A549 (cell line): ENCODE measurements around the gene PVALEF. TPM values are rescaled to one million over a fixed set of nuclear protein-coding genes. Genes with fewer than 3 reads are reported as not detected.

ENCODE experiments used
- ATAC-seq, 2 experiments: fragments of 200-7000 bp in 1 of 2; fragments of >200 bp in 1 of 2; cut with Nextera tagmentation in 1 of 2; cut with Tn5 transposase in 1 of 2; 3 replicates each; pipeline versions ENCODE4 v1.8.0 to v1.9.1; 2018 to 2020; ENCODE audit warnings: mild to moderate bottlenecking in 1 of 2, moderate library complexity in 1 of 2
- CTCF ChIA-PET: fragments of 300-600 bp; sonication (Branson Sonifier 250); formaldehyde crosslinking; extraction: SDS; loops from one replicate; lab custom pipeline; 2021; ENCODE audit warnings: antibody characterized with exemption, inconsistent platforms; lab: Yijun Ruan, JAX
- POLR2A ChIA-PET: fragments of 350-600 bp; formaldehyde crosslinking; extraction: SDS; loops from one replicate; lab custom pipeline; 2021; ENCODE audit warnings: antibody characterized with exemption, inconsistent platforms; lab: Yijun Ruan, JAX
- DNase-seq, 2 experiments: peaks; one replicate each; pipeline versions ENCODE4 v3.0.0 to v3.0.0-alpha.2; 2011 to 2016; ENCODE audit warnings: low read depth in 1 of 2, low spot score in 1 of 2
- FAIRE-seq: peaks from 2 replicates; lab custom pipeline; 2011; peaks lifted over from hg19 to GRCh38; lab: Jason Lieb, UNC
- H3K27ac ChIP-seq, 2 experiments: fragments of >200 bp; sonication (Bioruptor Twin); formaldehyde crosslinking; 3 replicates each; pipeline ENCODE4 v1.5.1; 2016 to 2017
- H3K4me1 ChIP-seq: fragments of >200 bp; sonication (Bioruptor Twin); formaldehyde crosslinking; 3 replicates; pipeline ENCODE4 v1.6.1; 2016
- H3K4me2 ChIP-seq: fragments of >200 bp; sonication (Bioruptor Twin); formaldehyde crosslinking; 3 replicates; pipeline ENCODE4 v1.6.1; 2016
- H3K4me3 ChIP-seq: fragments of >200 bp; sonication (Bioruptor Twin); formaldehyde crosslinking; 3 replicates; pipeline ENCODE4 v1.5.1; 2016
- H3K9me3 ChIP-seq: fragments of >200 bp; sonication (Bioruptor Twin); formaldehyde crosslinking; 3 replicates; pipeline ENCODE4 v1.6.1; 2016
- CHD2 ChIP-seq: fragments of 150-350 bp; IDR thresholded peaks from 2 replicates; pipeline ENCODE4 v1.6.1; 2014; ENCODE audit warnings: low read length; ENCODE audit not compliant: partially characterized antibody
- CHD4 ChIP-seq: fragments of 200-600 bp; sonication (generic); IDR thresholded peaks from 2 replicates; pipeline ENCODE4 v1.6.1; 2016; ENCODE audit warnings: antibody characterized with exemption, mild to moderate bottlenecking, borderline replicate concordance
- E2F6 ChIP-seq: IDR thresholded peaks from 2 replicates; pipeline ENCODE4 v1.6.1; 2012; ENCODE audit warnings: low read depth, borderline replicate concordance
- EHF ChIP-seq: fragments of 250-450 bp; sonication (Bioruptor Pico); IDR thresholded peaks from 2 replicates; pipeline ENCODE4 v1.5.0; 2020; ENCODE audit warnings: mild to moderate bottlenecking
- ELK1 ChIP-seq: fragments of 150-350 bp; IDR thresholded peaks from 2 replicates; pipeline ENCODE4 v1.6.1; 2014; ENCODE audit warnings: low read depth, mild to moderate bottlenecking, low read length
- FOXS1 ChIP-seq: fragments of 250-450 bp; sonication (Bioruptor Pico); IDR thresholded peaks from 2 replicates; pipeline ENCODE4 v1.5.0; 2020; ENCODE audit warnings: mild to moderate bottlenecking, moderate library complexity
- HES2 ChIP-seq: fragments of >200 bp; sonication (Bioruptor Twin); formaldehyde crosslinking; IDR thresholded peaks from 2 replicates; pipeline ENCODE4 v1.6.1; 2016
- HOXB13 ChIP-seq: fragments of 250-450 bp; sonication (Bioruptor Pico); IDR thresholded peaks from 2 replicates; pipeline ENCODE4 v1.5.0; 2020; ENCODE audit warnings: low read depth, mild to moderate bottlenecking, moderate library complexity
- HOXB5 ChIP-seq: fragments of 250-450 bp; sonication (Bioruptor Pico); IDR thresholded peaks from 2 replicates; pipeline ENCODE4 v1.5.0; 2020; ENCODE audit warnings: mild to moderate bottlenecking, moderate library complexity
- JUNB ChIP-seq: fragments of >200 bp; sonication (Bioruptor Twin); formaldehyde crosslinking; IDR thresholded peaks from 2 replicates; pipeline ENCODE4 v1.6.1; 2016
- KDM1A ChIP-seq: fragments of 200-600 bp; sonication (generic); IDR thresholded peaks from 2 replicates; pipeline ENCODE4 v1.6.1; 2016; ENCODE audit warnings: low read depth, mild to moderate bottlenecking
- MAZ ChIP-seq: fragments of 150-350 bp; IDR thresholded peaks from 2 replicates; pipeline ENCODE4 v1.6.1; 2014; ENCODE audit warnings: antibody characterized with exemption, low read depth, low read length, borderline replicate concordance
- REST ChIP-seq: fragments of 200-600 bp; sonication (generic); IDR thresholded peaks from 2 replicates; pipeline ENCODE4 v1.6.1; 2016; ENCODE audit warnings: antibody characterized with exemption, mild to moderate bottlenecking, moderate library complexity
- SMC3 ChIP-seq: fragments of >200 bp; sonication (Bioruptor Twin); formaldehyde crosslinking; IDR thresholded peaks from 3 replicates; pipeline ENCODE4 v1.6.1; 2018; ENCODE audit warnings: inconsistent platforms
- SREBF2 ChIP-seq: fragments of 450-650 bp; IDR thresholded peaks from 2 replicates; pipeline ENCODE4 v1.6.1; 2014; ENCODE audit warnings: mild to moderate bottlenecking, moderate library complexity
- ZC3H11A ChIP-seq: fragments of 450-650 bp; IDR thresholded peaks from 2 replicates; pipeline ENCODE4 v1.6.1; 2014; ENCODE audit warnings: antibody characterized with exemption, mild to moderate bottlenecking
- ZFP36 ChIP-seq: fragments of 450-650 bp; IDR thresholded peaks from 2 replicates; pipeline ENCODE4 v1.6.1; 2014; ENCODE audit warnings: borderline replicate concordance; ENCODE audit not compliant: partially characterized antibody
- ZNF302 ChIP-seq: fragments of 250-450 bp; sonication (Bioruptor Pico); IDR thresholded peaks from 2 replicates; pipeline ENCODE4 v1.9.0; 2021; ENCODE audit warnings: inconsistent platforms, mild to moderate bottlenecking, moderate library complexity
- ZSCAN20 ChIP-seq: fragments of 250-450 bp; sonication (Bioruptor Pico); IDR thresholded peaks from 2 replicates; pipeline ENCODE4 v1.8.0; 2022; ENCODE audit warnings: mild to moderate bottlenecking, moderate library complexity
- WGBS: methylation state at CpG from one replicate; pipeline ENCODE4 v1.1.6; 2017; ENCODE audit errors: missing lambda C conversion rate; 5-methylcytosine and 5-hydroxymethylcytosine counted together
- polyA plus RNA-seq, 4 experiments: library from polyadenylated mRNA; depleted of rRNA in 3 of 4; stranded (reverse); fragments of >200 nt; fragmentation: RNase III in 1 of 4; extraction: RNeasy Plus Mini Kit Qiagen cat#74134 plus additional on column Dnase treatment in 1 of 4; gene quantifications; 2 replicates in 3 of 4; 3 replicates in 1 of 4; pipeline ENCODE4 v1.2.3, GENCODE V29; 2011 to 2017

Gene PVALEF
- polyA plus RNA-seq, 2 of the 4 experiments (the other 2 are of a cell fraction) = not detected

GRCh38 chr17:81204578-81204977 is 39.3 kb downstream of the PVALEF start:
- H3K4me1 ChIP-seq = no peaks in the 10 kb centered on the region
- no peak overlapping the region for H3K27ac ChIP-seq
- H3K4me3 ChIP-seq = no peak overlapping the region
- ATAC-seq (no peak), DNase-seq (no peak), FAIRE-seq (no peak)
- CTCF ChIA-PET = interaction anchor here (1.3 to 13.7 kb wide), 6 partner anchors 13 to 181 kb away, joined by 3 to 175 read pairs (median 8); no protein-coding TSS in a partner anchor
- H3K9me3 ChIP-seq = no peaks in the 10 kb centered on the region
- POLR2A ChIA-PET = no interaction called here
- TF ChIP-seq CHD4 = no peak
- no peak for TF ChIP-seq ZC3H11A
- TF ChIP-seq REST = no peak
- TF ChIP-seq ZFP36 = no peak
- TF ChIP-seq ZNF302 = no peak
- no peak overlapping the region for H3K4me2 ChIP-seq
- 81% methylated on average over 10 of the region's 10 CpGs for WGBS

GRCh38 chr17:81206166-81206565 is 40.9 kb downstream of the PVALEF start:
- DNase-seq (no peak), FAIRE-seq (no peak), ATAC-seq (no peak)
- no peak overlapping the region for H3K27ac ChIP-seq
- H3K4me1 ChIP-seq = no peaks in the 10 kb centered on the region
- H3K4me3 ChIP-seq = no peak overlapping the region
- 79% methylated on average over 4 of the region's 4 CpGs for whole genome bisulfite sequencing
- ChIA-PET POLR2A (no interaction called here), CTCF (interaction anchor here (1.5 to 13.7 kb wide), 6 partner anchors 10 to 182 kb away, joined by 3 to 175 read pairs (median 7); no protein-coding TSS in a partner anchor)
- no peak overlapping the region for H3K4me2 ChIP-seq
- no peak for TF ChIP-seq ZC3H11A
- no peak for TF ChIP-seq JUNB
- TF ChIP-seq HOXB5 (CRISPR knock-in tag) = no peak
- TF ChIP-seq MAZ = no peak
- no peak for TF ChIP-seq SMC3
- no peak for TF ChIP-seq FOXS1 (CRISPR knock-in tag)
- no peak for TF ChIP-seq HES2
- no peak for TF ChIP-seq E2F6
- no peak for TF ChIP-seq SREBF2
- no peak for TF ChIP-seq HOXB13 (CRISPR knock-in tag)
- no peak for TF ChIP-seq ELK1
- TF ChIP-seq EHF (CRISPR knock-in tag) = no peak
- TF ChIP-seq CHD2 = no peak
- no peak for TF ChIP-seq KDM1A
- TF ChIP-seq ZSCAN20 = no peak
- H3K9me3 ChIP-seq = no peaks in the 10 kb centered on the region
